HG03139 (cell line): ENCODE results near the gene AHNAK.

Experiments used
- ATAC-seq: cut with Tn5 transposase; IDR thresholded peaks from one replicate; pipeline ENCODE4 v1.9.1; 2021; ENCODE audit not compliant: unreplicated experiment

Gene AHNAK

GRCh38 chr11:62435846-62436660 lies 110.6 kb downstream of the AHNAK start:
- no peak for ATAC-seq

- no peak for ATAC-seq
Measured at GRCh38 chr11:62433904-62434276, 112.7 kb downstream of the AHNAK start.

- ATAC-seq, result no peak
Measured at GRCh38 chr11:62433141-62433903, 113.3 kb downstream of the AHNAK start.

GRCh38 chr11:62432695-62433094 lies 113.9 kb downstream of the AHNAK start:
- ATAC-seq, result no peak

- ATAC-seq, result no peak
Measured at GRCh38 chr11:62431171-62431901, 115.3 kb downstream of the AHNAK start.

GRCh38 chr11:62430425-62430824 lies 116.2 kb downstream of the AHNAK start:
- no peak for ATAC-seq

- no peak for ATAC-seq
Measured at GRCh38 chr11:62428871-62429560, 117.6 kb downstream of the AHNAK start.

GRCh38 chr11:62427630-62428233 lies 118.9 kb downstream of the AHNAK start:
- no peak for ATAC-seq

GRCh38 chr11:62423012-62423411 lies 123.6 kb downstream of the AHNAK start:
- ATAC-seq, result no peak

GRCh38 chr11:62421996-62422395 lies 124.6 kb downstream of the AHNAK start:
- ATAC-seq, result no peak

GRCh38 chr11:62420882-62421281 lies 125.7 kb downstream of the AHNAK start:
- ATAC-seq, result no peak

- ATAC-seq, result no peak
Measured at GRCh38 chr11:62419943-62420342, 126.7 kb downstream of the AHNAK start.

- no peak for ATAC-seq
Measured at GRCh38 chr11:62419314-62419929, 127.2 kb downstream of the AHNAK start.

GRCh38 chr11:62418733-62419132 lies 127.9 kb downstream of the AHNAK start, which contains the start of gene SCGB1A1:
Gene SCGB1A1, plus strand, starts transcription at chr11:62419033. Its CDS starts 63 bp downstream, at chr11:62419096.
- no peak for ATAC-seq

- ATAC-seq, result no peak
Measured at GRCh38 chr11:62418136-62418535, 128.5 kb downstream of the AHNAK start.

- ATAC-seq, result no peak
Measured at GRCh38 chr11:62416596-62416995, 130.0 kb downstream of the AHNAK start.

GRCh38 chr11:62413060-62413696 lies 133.4 kb downstream of the AHNAK start:
- no peak for ATAC-seq

- no peak for ATAC-seq
Measured at GRCh38 chr11:62411524-62411923, 135.1 kb downstream of the AHNAK start.

- ATAC-seq, result no peak
Measured at GRCh38 chr11:62410972-62411371, 135.6 kb downstream of the AHNAK start.

- no peak for ATAC-seq
Measured at GRCh38 chr11:62409831-62410230, 136.8 kb downstream of the AHNAK start.
